Neural progenitor cell (in vitro differentiated cells): ENCODE measurements around the gene IL5.

Experiments
- CTCF ChIP-seq: fragments of 200-600 bp; sonication (generic); IDR thresholded peaks from 2 replicates; pipeline ENCODE4 v1.5.1; 2017; ENCODE audit warnings: antibody characterized with exemption, mild to moderate bottlenecking
- EZH2 ChIP-seq: fragments of 200-600 bp; sonication (generic); IDR thresholded peaks from 2 replicates; pipeline ENCODE4 v1.6.1; 2017; ENCODE audit warnings: antibody characterized with exemption, mild to moderate bottlenecking, moderate library complexity
- EZH2phosphoT487 ChIP-seq: fragments of 200-600 bp; sonication (generic); IDR thresholded peaks from 2 replicates; pipeline ENCODE4 v1.6.1; 2017; ENCODE audit warnings: antibody characterized with exemption

GRCh38 chr5:132526974-132527564 is 16.3 kb downstream of the IL5 start:
- no peak for TF ChIP-seq CTCF
- TF ChIP-seq EZH2: no peak
- TF ChIP-seq EZH2phosphoT487: no peak
